Measurements from ENCODE around the gene CX3CL1.

DNA sequence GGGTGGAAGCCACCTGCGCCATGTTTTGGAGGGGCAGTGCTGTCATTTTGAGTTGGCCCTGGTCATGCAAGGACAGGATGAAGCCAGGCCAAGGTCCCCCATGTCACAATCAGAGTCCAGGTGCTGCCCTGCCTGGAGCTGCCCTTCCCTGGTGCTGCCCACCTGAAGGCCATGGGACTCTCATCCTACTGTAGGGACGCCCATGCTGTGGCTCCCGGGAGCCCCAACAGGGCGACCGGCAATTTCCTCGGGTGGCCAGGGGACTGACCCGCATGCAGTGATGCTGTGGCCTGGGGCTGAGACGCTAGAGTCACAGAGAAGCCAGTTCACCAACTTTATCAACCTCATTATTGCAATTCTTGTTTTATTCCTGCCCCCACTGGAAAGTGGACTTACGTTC, 40.3 kb downstream of the CX3CL1 start:
- TF ChIP-seq ZFP30 (CRISPR knock-in tag; IDR thresholded peaks at IDR 0.05) (no peak), BACH2 (CRISPR knock-in tag; IDR thresholded peaks at IDR 0.05; ENCODE audit: borderline replicate concordance) (no peak), ZNF8 (CRISPR knock-in tag; IDR thresholded peaks at IDR 0.05) (no peak), RARB (CRISPR knock-in tag; IDR thresholded peaks at IDR 0.05) (no peak), ZNF70 (CRISPR knock-in tag; IDR thresholded peaks at IDR 0.05) (no peak), OSR1 (CRISPR knock-in tag; IDR thresholded peaks at IDR 0.05) (no peak), ARNTL (CRISPR knock-in tag; IDR thresholded peaks at IDR 0.05; ENCODE audit: borderline replicate concordance, low read depth) (no peak), SNAI2 (CRISPR knock-in tag; IDR thresholded peaks at IDR 0.05) (no peak), GLIS3 (CRISPR knock-in tag; IDR thresholded peaks at IDR 0.05) (no peak), TCF4 (CRISPR knock-in tag; IDR thresholded peaks at IDR 0.05; ENCODE audit: borderline replicate concordance) (no peak), ZC3H10 (CRISPR knock-in tag; IDR thresholded peaks at IDR 0.05) (no peak), ZFP3 (CRISPR knock-in tag; IDR thresholded peaks at IDR 0.05) (no peak)
- TF ChIP-seq, protein P1, sequence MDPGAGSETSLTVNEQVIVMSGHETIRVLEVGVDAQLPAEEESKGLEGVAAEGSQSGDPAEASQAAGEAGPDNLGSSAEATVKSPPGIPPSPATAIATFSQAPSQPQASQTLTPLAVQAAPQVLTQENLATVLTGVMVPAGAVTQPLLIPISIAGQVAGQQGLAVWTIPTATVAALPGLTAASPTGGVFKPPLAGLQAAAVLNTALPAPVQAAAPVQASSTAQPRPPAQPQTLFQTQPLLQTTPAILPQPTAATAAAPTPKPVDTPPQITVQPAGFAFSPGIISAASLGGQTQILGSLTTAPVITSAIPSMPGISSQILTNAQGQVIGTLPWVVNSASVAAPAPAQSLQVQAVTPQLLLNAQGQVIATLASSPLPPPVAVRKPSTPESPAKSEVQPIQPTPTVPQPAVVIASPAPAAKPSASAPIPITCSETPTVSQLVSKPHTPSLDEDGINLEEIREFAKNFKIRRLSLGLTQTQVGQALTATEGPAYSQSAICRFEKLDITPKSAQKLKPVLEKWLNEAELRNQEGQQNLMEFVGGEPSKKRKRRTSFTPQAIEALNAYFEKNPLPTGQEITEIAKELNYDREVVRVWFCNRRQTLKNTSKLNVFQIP (CRISPR knock-in tag; IDR thresholded peaks at IDR 0.05; ENCODE audit: borderline replicate concordance, low read depth): no peak

Measured in SK-N-SH treated with all-trans-retinoic acid at 6 μM for 48 hours (cell line).